Measurements from ENCODE around the gene KRTAP19-8.

DNA sequence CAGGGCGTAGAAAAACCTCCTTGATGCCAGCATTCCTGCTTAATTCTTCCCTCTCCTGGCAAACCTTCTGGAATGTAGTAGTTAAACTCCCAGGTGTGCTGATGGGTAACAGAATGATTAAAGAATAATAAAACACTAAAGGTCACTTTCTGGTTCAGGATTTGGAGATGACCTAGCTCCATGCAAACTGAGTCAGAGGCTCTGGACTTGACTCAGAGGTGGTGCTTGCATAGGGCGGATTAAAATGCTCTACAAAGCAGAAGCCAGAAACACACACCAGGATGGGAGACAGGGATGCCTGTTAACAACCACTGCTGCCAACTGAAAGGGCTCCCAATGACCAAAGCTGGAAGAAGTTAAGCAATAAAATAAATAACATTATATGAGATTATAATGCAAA, 41.5 kb downstream of the KRTAP19-8 start:
- TF ChIP-seq, protein P1, sequence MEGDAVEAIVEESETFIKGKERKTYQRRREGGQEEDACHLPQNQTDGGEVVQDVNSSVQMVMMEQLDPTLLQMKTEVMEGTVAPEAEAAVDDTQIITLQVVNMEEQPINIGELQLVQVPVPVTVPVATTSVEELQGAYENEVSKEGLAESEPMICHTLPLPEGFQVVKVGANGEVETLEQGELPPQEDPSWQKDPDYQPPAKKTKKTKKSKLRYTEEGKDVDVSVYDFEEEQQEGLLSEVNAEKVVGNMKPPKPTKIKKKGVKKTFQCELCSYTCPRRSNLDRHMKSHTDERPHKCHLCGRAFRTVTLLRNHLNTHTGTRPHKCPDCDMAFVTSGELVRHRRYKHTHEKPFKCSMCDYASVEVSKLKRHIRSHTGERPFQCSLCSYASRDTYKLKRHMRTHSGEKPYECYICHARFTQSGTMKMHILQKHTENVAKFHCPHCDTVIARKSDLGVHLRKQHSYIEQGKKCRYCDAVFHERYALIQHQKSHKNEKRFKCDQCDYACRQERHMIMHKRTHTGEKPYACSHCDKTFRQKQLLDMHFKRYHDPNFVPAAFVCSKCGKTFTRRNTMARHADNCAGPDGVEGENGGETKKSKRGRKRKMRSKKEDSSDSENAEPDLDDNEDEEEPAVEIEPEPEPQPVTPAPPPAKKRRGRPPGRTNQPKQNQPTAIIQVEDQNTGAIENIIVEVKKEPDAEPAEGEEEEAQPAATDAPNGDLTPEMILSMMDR (IDR thresholded peaks at IDR 0.05; ENCODE audit: insufficient read depth, low read length) = no peak
- TF ChIP-seq POLR2AphosphoS5 (IDR thresholded peaks at IDR 0.05; ENCODE audit: low read depth) = no peak
- no peak for TF ChIP-seq SPI1 (IDR thresholded peaks at IDR 0.05; ENCODE audit: borderline replicate concordance, low read depth)
